ENCODE results near the gene KCNIP2. TPM values are rescaled to one million over a fixed set of nuclear protein-coding genes. Genes with fewer than 3 reads are reported as not detected.

Gene KCNIP2
- total RNA-seq, result 2.2 and 3.0 TPM in 2 replicates
- polyA plus RNA-seq, result 0.36 and 0.65 TPM in 2 replicates
- polyA plus RNA-seq (2011; cell fraction: cytosol; rRNA removed), result 0.05 and 0.11 TPM in 2 replicates
- 3.6 and 3.8 TPM in 2 replicates for polyA plus RNA-seq (2011; cell fraction: nucleus; rRNA removed)
- 0.46 and 0.50 TPM in 2 replicates for polyA plus RNA-seq (2012)
- 1.4 and 4.7 TPM in 2 replicates for polyA minus RNA-seq
- not detected for polyA minus RNA-seq (2011; cell fraction: cytosol; rRNA and poly(A)+ RNA removed)
- polyA minus RNA-seq (2011; cell fraction: nucleus; rRNA and poly(A)+ RNA removed), result 2.5 and 3.0 TPM in 2 replicates
- percentile 44 among the genes with signal in this experiment for Bru-seq, nascent RNA
- BruChase-seq, experiment 1, labeled RNA remaining after a 6-hour chase, result percentile 94 among the genes with signal in this experiment
- BruChase-seq, experiment 2, labeled RNA remaining after a 2-hour chase, result percentile 72 among the genes with signal in this experiment
- long read RNA-seq, result 0 reads

- DNase-seq (ENCODE audit: low read depth, low spot score) (no peak), FAIRE-seq (no peak)
- no TSS peak for BruUV-seq (replicated peaks)
- Histone ChIP-seq H2AFZ (ENCODE audit: low read depth, low read length) (no peak within 1 kb of the TSS), H3K9me3 (replicated peaks; ENCODE audit: control insufficient read depth, insufficient read depth, low read length) (no peaks in the 10 kb centered on the region), H3K79me2 (ENCODE audit: control insufficient read depth, insufficient read depth, low read length) (no peaks in the 10 kb centered on the region), H3K4me2 (ENCODE audit: insufficient read depth, low read length) (no peak within 1 kb of the TSS), H3K36me3 (ENCODE audit: control insufficient read depth in 2 of 2, extremely low read depth in 1 of 2, insufficient read depth in 2 of 2, low read length in 2 of 2) (no peaks in the 10 kb centered on the region), H3K4me1 (ENCODE audit: control insufficient read depth, extremely low read depth, insufficient read depth, low read length) (peaks cover 23% of the 10 kb centered on the region), H3K9me1 (replicated peaks; ENCODE audit: control insufficient read depth, extremely low read depth, insufficient read depth, low read length) (no peaks in the 10 kb centered on the region), H3K4me3 (replicated peaks in 1 of 3; ENCODE audit: insufficient read depth in 1 of 3, low read depth in 1 of 3, low read length in 3 of 3) (no peak within 1 kb of the TSS), H3K27ac (ENCODE audit: insufficient read depth, low read depth, low read length) (no peak within 1 kb of the TSS), H4K20me1 (replicated peaks; ENCODE audit: control insufficient read depth, extremely low read depth, insufficient read depth, low read length) (no peaks in the 10 kb centered on the region), H3K9ac (replicated peaks; ENCODE audit: extremely low read depth, insufficient read depth, low read length) (no peak within 1 kb of the TSS), H3K27me3 (ENCODE audit: control insufficient read depth in 2 of 2, insufficient read depth in 2 of 2, low read length in 2 of 2) (no peaks in the 10 kb centered on the region)
- intact Hi-C loops (cut with micrococcal nuclease) (no loop called here), dilution Hi-C loops (cut with MboI; ENCODE audit: extremely low pct_ligation_motif_present, low sequenced_read_pairs) (no loop called here)
- CTCF ChIA-PET, result interaction anchor here (0.9 to 3.1 kb wide), 5 partner anchors 9 to 166 kb away, joined by 3 to 15 read pairs (median 5); no protein-coding TSS in a partner anchor
- POLR2A ChIA-PET, result no interaction called here
- TF ChIP-seq GATA2 (IDR thresholded peaks at IDR 0.05; ENCODE audit: insufficient read depth, insufficient read length, low read depth, low read length) (no peak), CTCF (IDR thresholded peaks at IDR 0.05; ENCODE audit: extremely low read depth in 1 of 2, insufficient read depth in 1 of 2, low read depth in 1 of 2, low read length in 2 of 2) (peak; percentile 67 to 71), JUN (IDR thresholded peaks at IDR 0.05; ENCODE audit: borderline replicate concordance, insufficient read depth, insufficient read length, low read depth) (no peak), EZH2 (IDR thresholded peaks at IDR 0.05; ENCODE audit: borderline replicate concordance, low read depth, low read length, severe bottlenecking) (peak; percentile 25), POLR2A (IDR thresholded peaks at IDR 0.05; ENCODE audit: low read depth, low read length) (no peak), MAX (IDR thresholded peaks at IDR 0.05; ENCODE audit: insufficient read depth, insufficient read length) (no peak), MYC (IDR thresholded peaks at IDR 0.05; ENCODE audit: low read depth, low read length) (no peak), POLR2AphosphoS5 (IDR thresholded peaks at IDR 0.05; ENCODE audit: insufficient read depth, low read depth, low read length) (no peak)
Measured at GRCh38 chr10:101843032-101844021, at the start of gene KCNIP2. TSS of gene KCNIP2 (minus strand) at chr10:101843800. CDS start at chr10:101843568, 232 bp downstream.

Data from endothelial cell of umbilical vein (primary cell).